Measurements from ENCODE around the gene PLA2G4B.

The PLA2G4B gene, protein sequence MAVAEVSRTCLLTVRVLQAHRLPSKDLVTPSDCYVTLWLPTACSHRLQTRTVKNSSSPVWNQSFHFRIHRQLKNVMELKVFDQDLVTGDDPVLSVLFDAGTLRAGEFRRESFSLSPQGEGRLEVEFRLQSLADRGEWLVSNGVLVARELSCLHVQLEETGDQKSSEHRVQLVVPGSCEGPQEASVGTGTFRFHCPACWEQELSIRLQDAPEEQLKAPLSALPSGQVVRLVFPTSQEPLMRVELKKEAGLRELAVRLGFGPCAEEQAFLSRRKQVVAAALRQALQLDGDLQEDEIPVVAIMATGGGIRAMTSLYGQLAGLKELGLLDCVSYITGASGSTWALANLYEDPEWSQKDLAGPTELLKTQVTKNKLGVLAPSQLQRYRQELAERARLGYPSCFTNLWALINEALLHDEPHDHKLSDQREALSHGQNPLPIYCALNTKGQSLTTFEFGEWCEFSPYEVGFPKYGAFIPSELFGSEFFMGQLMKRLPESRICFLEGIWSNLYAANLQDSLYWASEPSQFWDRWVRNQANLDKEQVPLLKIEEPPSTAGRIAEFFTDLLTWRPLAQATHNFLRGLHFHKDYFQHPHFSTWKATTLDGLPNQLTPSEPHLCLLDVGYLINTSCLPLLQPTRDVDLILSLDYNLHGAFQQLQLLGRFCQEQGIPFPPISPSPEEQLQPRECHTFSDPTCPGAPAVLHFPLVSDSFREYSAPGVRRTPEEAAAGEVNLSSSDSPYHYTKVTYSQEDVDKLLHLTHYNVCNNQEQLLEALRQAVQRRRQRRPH

DNA sequence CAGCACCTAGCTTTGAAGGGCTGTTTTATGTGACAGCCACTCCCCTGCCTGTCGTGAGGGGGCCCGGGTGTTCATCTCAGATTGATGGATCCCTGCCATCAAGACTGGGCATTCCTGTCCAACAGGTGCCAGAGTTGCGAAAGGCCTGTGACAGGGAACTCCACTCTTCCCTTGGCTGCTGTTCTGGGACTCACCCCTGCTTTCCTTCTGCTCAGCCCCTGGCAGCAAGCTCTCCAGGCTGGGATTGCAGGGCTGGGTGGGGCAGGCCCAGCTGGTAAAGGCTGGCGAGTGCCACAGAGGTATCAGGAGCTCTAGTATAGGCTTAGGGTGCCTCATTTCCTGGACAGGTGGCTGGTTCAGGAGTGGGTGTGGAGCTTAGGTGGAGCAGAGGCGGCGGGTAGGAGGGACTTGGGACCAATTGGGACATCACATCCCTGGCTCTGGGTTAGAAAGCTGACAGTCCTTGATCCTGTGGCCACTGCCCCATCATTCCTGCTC is at the start of gene PLA2G4B:
Gene PLA2G4B, plus strand, starts transcription at position 448 of the 498 bp plus-strand sequence. CDS start 67 bp downstream, outside the sequence.
- no peak for DNase-seq (ENCODE audit: low read depth in 2 of 2)

DNA sequence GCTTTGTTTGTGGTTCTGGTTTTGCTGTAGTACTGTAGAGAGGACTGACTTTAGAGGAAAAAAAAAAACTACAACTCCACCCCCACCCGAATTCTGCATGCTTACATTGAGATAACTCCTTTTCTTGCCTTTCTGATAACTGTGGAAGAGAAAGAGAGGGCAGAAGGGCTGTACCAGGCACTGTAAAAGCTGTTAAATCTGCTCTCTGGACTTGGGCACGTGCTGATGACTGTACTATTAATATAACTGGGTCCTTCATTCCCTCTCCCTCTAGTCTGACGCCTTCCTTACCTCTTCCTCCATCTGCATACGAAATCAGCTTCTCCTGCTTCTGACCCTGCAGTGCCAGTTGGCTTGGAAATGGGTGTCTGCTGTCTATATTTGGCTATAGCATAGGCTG is 49.4 kb upstream of the PLA2G4B start:
- no peak for DNase-seq (ENCODE audit: low read depth in 2 of 2)

DNA sequence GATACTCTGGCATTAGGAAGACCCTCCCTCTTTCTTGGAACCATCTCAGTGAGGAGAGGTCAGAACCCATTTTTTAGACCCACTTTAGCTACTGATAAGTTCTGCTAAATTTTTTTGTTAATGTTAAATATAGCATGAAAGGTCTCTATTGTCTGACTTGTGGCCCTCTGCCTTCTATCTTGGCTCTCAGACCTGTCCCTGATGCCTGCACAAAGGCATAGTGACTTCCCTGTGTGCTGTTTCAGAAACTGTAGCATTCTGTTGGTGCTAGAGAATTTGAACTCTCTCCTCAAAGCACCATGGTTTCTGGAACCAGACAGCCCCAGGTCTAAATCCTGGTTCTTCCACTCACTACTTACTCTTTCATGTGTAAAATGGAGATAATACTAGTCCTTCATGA is 49.0 kb upstream of the PLA2G4B start:
- DNase-seq (ENCODE audit: low read depth in 2 of 2), result no peak

DNA sequence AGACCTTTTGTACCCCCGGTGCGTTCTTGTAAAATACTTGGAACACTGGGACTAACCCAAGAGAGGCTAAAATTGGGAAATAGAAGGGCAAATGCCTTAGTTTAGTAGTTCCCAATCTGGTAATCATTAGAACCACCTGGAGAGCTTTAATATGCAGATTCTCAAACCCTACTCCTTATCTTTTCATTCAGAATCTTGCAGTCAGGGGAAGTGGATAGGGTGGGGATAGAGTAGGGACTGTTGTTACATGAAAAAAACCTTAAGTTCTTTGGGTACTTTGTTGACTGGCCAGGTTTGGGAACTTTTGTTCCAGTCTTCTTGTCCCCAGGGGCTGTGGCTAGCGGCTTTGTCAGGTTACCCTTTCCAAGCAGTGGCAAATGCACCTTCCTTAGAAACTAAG is 48.5 kb upstream of the PLA2G4B start:
- DNase-seq (ENCODE audit: low read depth in 2 of 2), result no peak

DNA sequence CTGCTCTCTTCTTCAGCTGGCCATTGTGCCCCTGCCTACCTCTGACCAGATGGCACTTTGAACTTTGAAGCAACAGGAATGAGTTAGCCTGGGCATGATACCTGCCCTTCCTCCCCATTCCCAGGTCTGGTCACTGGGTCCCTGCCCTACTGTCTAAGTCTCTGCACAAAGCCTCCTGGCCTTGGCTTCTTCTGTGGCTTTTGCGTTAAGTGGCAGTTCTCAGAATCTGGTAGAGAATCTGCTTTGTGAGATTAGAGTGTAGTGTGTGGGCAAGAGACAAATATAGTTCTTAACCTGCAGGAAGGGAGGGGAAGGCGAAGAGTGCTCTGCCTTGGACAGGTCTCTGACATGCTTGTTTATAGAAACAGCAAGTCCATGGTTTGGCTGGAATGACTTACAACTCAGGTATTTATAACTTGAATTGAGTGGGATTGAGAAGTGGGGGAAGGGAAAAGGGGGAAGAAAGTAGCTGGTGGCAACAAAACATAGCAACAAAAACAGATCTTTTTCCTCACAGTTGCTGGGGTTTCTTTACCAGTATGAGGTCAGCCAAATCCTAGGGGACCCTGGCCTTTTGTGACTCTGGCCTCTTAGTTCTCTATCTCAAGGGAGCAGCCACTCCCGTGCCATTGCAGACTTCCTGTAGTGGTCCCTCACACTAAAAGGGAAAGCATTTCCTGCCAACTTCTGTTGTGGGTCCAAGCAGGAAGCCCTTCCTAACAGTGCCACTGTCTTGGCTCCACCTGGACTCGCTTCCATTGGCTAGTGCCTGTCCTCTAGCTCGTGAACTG is 47.7 kb upstream of the PLA2G4B start:
- DNase-seq (ENCODE audit: low read depth in 2 of 2), result no peak

DNA sequence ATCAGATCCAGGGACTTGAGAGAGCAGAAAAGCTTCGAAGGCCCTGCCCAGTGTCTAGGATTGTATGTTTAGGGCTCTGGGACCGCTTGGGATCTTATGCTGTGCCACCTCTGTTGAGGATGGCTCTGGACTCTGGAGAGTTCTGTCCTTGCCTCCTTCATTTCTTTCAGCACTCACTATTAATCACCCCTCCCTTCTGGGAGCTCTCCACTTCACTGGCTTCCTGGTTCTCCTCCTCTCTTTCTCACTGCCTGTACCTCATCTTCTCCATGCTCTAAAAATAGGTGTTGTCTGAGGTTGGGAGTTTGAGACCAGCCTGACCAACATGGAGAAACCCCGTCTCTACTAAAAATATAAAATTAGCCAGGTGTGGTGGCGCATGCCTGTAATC is 47.1 kb upstream of the PLA2G4B start:
- DNase-seq (ENCODE audit: low read depth in 2 of 2), result no peak

DNA sequence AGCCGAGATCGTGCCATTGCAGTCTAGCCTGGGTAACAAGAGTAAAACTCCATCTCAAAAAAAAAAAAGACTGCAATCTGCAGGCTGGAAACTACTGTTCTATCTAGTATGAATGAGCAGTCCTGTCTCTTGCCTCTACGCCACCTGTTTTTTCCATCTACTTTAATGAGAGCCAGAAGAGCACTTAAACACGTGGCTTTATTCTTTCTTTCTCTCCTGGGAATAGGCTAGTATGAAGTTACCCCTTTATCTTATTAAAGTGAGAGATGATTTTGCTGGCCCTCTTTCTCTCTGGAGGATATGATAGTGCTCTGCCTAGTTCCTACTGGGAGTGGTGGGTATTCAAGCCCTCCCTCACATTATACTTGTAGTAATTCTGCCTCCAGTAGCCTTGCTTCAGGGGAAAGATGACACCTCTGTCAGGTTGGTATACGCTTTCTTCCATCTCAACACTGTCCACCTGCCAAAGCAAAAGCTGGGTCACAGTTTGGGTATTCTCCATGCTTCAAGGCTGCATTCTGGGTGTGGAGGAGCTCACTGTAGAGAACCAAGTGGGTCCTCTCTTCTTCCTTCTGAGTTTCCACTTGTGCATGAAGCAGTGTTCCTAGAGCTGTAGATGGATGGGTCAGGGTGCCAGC is 46.5 kb upstream of the PLA2G4B start:
- no peak for DNase-seq (ENCODE audit: low read depth in 2 of 2)

DNA sequence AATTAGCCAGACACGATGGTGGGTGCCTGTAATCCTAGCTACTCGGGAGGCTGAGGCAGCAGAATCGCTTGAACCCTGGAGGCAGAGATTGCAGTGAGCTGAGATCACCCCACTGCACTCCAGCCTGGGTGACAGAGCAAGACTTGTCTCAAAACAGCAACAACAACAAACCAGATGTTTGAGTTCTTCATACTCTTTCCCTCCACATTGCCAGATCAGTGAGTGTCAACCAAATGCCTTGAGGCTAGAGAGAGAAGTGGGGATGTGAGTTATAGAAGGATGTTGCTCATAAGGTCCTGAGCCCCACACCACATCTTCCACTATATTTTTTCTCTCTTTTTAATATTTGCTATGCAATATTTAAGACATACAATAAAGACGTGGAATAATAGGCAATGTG is 44.6 kb upstream of the PLA2G4B start:
- DNase-seq (ENCODE audit: low read depth in 2 of 2), result no peak

DNA sequence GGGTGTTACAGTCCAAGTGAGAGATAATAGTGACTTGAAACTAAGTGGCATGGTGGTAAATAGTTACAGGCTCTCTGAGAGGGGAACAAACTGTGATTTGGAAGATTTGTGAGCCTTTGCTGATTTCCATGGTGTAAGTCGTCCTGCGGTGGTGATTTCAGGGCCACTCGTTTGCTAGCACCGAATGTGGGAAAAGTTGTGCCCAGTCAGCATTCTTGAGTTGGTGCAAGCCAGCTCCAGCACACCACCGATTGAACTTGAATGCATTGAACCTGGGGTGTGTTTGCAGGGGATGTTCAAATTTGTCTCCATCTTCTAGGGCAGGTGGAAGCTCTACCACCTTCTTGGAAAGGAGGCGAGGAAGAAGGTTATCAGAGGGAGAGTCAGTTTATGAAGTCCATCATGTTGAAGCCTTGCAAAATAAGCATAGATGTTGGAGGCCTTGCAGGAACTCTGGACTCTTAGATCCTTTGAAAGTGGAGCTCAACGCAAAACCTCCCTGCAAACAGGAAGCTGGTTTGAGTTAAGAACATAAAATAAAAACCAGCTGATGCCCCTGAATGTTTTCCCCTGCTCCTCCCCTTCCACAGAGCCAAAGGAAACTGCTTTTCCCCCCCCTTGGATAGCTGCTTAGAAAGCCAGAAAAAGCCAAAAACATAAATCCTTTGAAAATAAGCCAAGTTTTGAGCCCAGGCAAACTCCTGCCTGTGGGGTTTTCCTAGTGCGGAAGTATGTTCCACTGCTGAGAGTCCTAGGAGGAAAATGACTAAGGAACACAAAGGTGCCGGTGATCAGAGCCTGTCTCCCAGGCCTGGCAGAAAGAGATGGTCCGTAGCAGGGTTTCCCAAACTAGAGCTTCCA is 42.4 kb upstream of the PLA2G4B start:
- DNase-seq (ENCODE audit: low read depth in 2 of 2), result no peak

DNA sequence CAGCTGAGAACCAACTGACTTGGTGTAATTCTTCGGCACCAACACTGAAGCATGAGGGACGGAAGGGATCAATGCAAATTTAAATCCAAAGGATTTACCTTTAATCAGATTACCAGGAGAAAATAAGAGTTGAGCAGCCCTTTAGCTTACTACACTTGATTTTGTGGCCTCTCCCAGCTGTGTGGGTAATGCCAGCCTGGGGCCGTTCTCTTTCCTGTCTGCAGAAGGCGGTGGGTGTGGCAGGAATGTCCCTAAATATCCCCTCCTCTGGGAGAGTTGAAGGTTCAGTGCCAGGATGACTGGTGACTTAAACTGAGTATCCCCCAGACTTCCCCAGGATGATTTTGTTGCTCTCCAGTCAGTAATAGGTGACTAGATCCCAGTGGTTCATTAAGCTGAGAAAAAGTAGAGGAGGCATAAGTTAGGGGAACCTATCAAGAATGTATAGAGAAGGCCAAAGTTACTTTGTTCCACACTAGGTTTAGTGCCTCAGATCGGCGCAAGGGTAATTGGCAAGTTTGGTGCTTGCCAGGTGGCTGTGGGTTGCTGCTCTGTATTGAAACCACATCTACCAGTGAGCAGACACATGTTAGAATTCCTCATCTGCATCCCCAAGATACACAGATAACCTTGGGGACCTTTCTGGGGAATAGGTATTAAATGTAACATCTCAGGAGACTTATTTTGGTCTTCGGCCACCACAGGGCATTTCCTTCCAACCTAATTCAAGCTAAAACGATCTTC is 41.3 kb upstream of the PLA2G4B start:
- no peak for DNase-seq (ENCODE audit: low read depth in 2 of 2)

DNA sequence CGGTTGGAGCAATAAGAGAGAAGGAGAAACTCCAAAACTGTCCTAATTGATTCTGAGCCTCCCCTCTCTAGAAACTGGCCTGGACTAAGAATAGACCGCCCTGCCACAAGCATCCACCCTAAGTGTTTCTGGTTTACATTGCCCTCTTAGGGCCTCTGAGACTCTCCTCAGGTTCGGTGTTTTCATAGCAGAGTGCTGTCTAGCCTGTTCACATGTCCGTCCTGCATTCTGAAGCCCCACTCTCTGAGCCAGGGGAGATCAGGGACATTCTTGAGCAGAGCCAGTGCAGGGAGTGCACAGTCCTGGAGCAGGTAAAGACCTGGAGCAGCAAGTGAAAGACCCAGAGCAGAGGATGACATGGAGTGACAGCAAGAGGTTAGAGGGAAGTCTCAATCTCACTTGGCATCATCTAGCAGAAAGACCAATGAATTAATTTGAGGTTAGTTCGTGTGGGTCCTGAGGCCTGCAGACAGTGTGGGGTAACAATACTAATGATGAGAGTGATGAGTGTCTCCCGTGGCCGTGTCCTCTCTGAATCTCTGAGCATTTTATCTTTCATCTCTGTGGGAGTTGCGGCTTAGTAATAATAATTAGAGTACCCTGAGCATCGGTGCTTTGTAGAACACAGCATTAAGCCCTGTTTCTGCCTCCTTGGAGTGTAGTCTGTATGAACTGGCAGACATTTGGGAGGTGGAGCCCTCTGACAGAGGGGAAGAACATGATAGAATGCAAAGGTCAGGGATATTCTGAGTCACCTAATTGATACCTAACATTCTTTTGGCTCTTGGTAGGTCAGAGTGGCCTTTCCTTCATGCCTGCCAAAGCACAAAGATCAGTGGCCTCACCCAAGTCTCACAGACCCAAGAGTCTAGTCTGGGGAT is 39.8 kb upstream of the PLA2G4B start:
- no peak for DNase-seq (ENCODE audit: low read depth in 2 of 2)

DNA sequence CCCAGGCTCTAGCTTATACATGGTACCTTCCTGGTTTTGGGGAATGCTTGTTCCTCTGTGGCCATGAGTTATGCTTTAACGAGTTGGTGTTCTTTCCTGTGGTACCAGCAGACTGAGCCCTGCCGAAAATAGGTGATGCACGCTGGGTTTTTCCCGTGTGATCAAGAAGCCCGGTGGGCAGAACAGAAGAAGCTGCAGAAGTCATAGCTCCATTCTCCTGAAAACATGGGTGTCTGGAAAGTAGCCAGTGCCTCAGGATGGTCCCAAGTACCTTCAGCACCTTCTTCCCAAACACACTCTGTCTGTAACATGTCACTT is 39.2 kb upstream of the PLA2G4B start:
- no peak for DNase-seq (ENCODE audit: low read depth in 2 of 2)

DNA sequence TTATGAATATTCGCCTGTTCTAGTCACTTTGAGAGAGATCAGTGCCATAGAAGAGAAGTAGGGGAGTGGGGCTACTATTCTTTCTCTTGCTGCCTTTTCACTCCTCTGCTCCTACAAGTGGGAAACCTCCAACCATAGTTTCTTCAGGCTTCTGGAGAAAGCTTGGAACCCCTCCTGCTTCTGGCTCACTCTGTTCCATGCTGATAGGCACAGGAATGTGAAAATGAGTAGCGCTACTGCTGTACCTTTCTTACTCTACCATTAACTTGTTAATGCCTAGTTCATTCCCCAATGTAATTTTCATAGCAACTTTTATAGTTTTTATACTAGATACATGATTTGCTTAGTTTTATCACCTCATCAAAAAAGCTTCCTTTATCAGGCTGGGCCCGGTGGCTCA is 37.5 kb upstream of the PLA2G4B start:
- DNase-seq (ENCODE audit: low read depth in 2 of 2), result no peak

DNA sequence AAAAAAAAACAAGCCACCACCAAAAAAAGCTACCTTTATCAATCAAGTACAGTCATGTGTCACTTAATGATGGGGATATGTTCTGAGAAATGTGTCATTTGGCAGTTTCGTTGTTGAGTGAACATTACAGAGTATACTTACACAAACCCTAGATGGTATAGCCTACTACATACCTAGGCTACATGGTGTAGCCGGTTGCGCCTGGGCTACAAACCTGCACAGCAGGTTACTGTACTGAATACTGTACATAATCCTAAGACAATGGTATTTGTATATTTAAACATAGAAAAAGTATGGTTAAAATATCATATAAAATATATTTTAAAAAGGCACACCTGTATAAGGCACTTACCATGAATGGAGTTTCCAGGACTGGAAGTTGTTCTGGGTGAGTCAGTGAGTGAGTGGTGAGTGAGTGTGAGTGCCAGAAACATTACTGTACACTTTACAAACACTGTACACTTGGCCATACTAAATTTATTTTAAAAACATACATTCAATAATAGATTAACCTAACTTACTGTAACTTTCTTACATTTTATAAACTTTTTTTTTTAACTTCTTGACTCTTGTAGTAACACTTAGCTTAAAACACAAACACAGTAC is 36.7 kb upstream of the PLA2G4B start:
- no peak for DNase-seq (ENCODE audit: low read depth in 2 of 2)

DNA sequence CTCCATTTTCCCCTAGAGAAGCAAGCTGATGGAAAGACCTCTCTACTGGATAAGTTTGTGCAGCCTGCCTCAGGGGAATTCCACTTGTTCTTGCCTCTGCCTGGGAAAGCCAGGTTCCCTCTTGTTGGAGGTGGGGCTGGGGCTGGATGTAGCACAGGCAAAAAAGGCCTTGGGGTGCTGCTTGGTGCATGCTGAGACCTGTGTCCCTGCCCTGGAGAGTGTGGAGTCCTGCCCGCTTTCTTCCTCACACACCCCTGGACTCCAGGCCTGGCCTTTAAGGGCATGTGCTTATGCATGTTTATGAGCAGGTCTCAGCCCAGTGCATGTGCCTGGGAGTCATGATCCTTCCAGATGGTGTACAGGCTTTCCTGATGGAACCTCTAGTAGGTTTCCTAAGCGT is 34.3 kb upstream of the PLA2G4B start:
- no peak for DNase-seq (ENCODE audit: low read depth in 2 of 2)

DNA sequence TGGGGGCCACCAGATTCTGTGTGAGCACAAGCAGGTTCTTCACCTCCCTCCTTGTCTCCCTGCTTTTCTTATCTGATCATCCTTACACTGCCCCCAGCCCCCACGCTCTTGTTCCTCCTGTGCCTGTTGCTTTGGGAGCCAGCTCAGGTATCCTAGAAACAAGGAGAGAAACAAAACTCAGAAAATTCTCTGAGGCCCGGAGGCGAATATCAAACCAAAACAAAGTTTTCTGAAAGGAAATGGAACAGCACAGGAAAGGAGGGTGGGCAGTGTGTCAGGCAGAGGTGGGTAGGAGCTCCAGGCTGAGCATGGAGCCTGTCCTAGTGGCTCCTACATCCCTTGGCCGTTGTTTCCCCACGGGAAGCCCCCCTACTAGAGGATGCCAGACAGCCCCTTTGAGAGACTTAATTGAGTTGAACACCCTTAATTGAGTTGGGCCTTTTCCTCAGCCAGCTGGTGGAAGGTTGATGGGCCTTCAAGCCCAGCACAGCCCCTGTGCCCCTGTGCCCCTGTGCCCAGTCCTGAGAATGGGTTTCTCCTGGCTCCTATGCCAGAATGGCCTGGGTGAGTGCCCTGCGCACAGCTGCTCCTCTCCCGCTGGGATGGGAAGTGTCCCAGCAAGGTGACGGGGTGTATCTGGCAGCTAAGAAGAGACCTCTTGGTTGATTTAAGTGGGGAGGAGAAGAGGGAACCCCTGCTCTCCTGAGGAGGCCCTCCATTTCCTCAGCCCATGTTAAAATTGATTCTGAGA is 33.6 kb upstream of the PLA2G4B start:
- no peak for DNase-seq (ENCODE audit: low read depth in 2 of 2)

DNA sequence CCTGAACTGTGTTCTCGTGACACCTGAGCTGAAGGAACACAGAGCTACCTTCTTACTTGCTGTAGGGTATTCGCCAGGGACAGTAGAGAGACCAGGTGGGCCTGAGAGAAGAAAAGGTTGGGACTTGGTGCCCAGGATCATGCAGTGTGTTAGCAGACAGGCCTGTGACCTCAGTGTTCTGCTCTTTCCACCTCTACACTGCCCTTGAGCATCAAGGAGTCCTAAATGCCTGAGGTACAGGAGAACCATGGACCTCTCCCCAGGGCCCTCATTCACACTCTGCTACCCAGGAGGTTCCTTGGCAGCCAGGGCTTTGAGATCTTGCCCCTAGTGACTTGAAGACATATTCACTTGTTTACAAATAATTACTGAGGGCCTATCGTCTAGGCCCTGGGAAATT is 32.9 kb upstream of the PLA2G4B start:
- DNase-seq (ENCODE audit: low read depth in 2 of 2), result no peak

All from activated CD4-positive, alpha-beta T cell treated with anti-CD3 and anti-CD28 coated beads for 24 hours (primary cell).